NT2/D1 (cell line): Measurements from ENCODE around the gene ZDHHC15.
"Not testable (repeated sequence)": the region's sequence is repeated elsewhere in the genome, so short reads cannot be mapped to it uniquely, and the experiment has no call there.

ENCODE experiments used
- DNase-seq: peaks from one replicate; pipeline ENCODE4 v3.0.0-alpha.2; 2011; ENCODE audit warnings: low read depth, low spot score
- H3K27me3 ChIP-seq: 2 replicates; pipeline ENCODE4 v1.6.0; 2011; ENCODE audit warnings: mild to moderate bottlenecking; ENCODE audit not compliant: insufficient read length, insufficient read depth
- H3K36me3 ChIP-seq: 2 replicates; pipeline ENCODE4 v1.6.1; 2011; ENCODE audit warnings: mild to moderate bottlenecking, low read length, mixed read lengths; ENCODE audit not compliant: insufficient read depth, insufficient read length
- H3K4me1 ChIP-seq: 2 replicates; pipeline ENCODE4 v1.5.1; 2011; ENCODE audit not compliant: insufficient read depth, insufficient read length
- H3K4me3 ChIP-seq: 2 replicates; pipeline ENCODE4 v1.5.1; 2011; ENCODE audit warnings: low read depth; ENCODE audit not compliant: insufficient read length
- H3K9ac ChIP-seq: 2 replicates; pipeline ENCODE4 v1.6.0; 2011; ENCODE audit warnings: low read depth; ENCODE audit not compliant: insufficient read length
- H3K9me3 ChIP-seq: 2 replicates; pipeline ENCODE4 v1.5.1; 2011; ENCODE audit warnings: mild to moderate bottlenecking, low read length; ENCODE audit not compliant: insufficient read depth
- SUZ12 ChIP-seq: IDR thresholded peaks from 2 replicates; pipeline ENCODE4 v1.6.1; 2011; ENCODE audit not compliant: insufficient read length, insufficient read depth; ENCODE audit errors: extremely low read depth
- YY1 ChIP-seq: IDR thresholded peaks from 2 replicates; pipeline ENCODE4 v1.6.1; 2011; ENCODE audit not compliant: insufficient read length, insufficient read depth
- ZNF274 ChIP-seq: IDR thresholded peaks from 2 replicates; pipeline ENCODE4 v1.6.1; 2011; ENCODE audit warnings: mild to moderate bottlenecking, low read depth, low read length

Gene ZDHHC15

DNA sequence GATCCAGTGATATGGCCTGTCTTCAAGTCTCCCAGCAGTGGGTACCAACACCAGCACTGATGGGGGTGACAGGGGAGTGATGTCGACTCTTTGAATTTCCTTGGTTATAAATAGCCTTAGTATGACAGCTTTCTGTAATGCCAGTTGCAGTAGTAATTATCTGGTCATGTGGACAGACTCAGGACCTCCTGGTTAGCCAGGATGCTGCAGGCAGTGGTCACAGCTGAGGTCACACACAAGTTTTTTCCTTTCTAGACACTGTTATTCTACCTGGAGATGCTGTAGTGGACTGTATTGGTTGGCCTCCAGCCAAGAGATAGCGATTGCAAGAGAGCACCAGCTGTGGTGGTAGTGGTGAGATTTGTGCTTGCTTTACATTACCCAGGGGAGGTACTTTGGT is 185.3 kb downstream of the ZDHHC15 start:
- Histone ChIP-seq H3K9me3 (peaks cover 22% of the 10 kb centered on the region), H3K27me3 (no peaks in the 10 kb centered on the region), H3K9ac (no peak overlapping the region), H3K4me1 (no peaks in the 10 kb centered on the region), H3K36me3 (no peaks in the 10 kb centered on the region), H3K4me3 (no peak overlapping the region)
- DNase-seq: no peak
- TF ChIP-seq YY1: no peak
- TF ChIP-seq ZNF274: no peak
- TF ChIP-seq SUZ12: no peak

GRCh38 chrX:75335127-75335458 is 187.7 kb downstream of the ZDHHC15 start:
- H3K4me3 ChIP-seq: no peak overlapping the region
- TF ChIP-seq SUZ12 (no peak), ZNF274 (no peak), YY1 (no peak)
- H3K9me3 ChIP-seq: peaks cover 32% of the 10 kb centered on the region
- no peaks in the 10 kb centered on the region for H3K4me1 ChIP-seq
- H3K27me3 ChIP-seq: no peaks in the 10 kb centered on the region
- no peaks in the 10 kb centered on the region for H3K36me3 ChIP-seq
- DNase-seq: no peak
- H3K9ac ChIP-seq: no peak overlapping the region

DNA sequence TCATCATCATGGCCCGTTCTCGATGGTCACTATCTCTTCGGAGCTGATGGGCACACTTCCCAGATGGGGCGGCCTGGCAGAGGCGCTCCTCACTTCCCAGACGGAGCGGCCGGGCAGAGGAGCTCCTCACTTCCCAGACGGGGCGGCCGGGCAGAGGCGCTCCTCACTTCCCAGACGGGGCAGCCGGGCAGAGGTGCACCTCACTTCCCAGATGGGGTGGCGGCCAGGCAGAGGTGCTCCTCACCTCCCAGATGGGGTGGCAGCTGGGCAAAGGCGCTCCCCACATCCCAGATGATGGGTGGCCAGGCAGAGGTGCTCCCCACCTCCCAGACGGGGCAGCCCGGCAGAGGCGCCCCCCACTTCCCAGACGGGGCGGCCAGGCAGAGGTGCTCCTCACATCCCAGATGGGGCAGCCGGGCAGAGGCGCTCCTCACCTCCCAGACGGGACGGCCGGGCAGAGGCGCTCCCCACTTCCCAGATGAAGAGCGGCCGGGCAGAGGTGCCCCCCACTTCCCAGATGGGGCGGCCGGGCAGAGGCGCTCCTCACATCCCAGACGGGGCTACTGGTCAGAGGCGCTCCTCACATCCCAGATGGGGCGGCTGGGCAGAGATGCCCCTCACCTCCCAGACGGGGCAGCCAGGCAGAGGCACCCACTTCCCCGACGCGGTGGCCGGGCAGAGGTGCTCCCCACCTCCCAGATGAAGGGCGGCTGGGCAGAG is 188.3 kb downstream of the ZDHHC15 start:
- H3K9ac ChIP-seq, H3K36me3 ChIP-seq, H3K27me3 ChIP-seq, H3K4me1 ChIP-seq, DNase-seq, H3K4me3 ChIP-seq: not testable (repeated sequence)
- H3K9me3 ChIP-seq: peaks cover 32% of the 10 kb centered on the region

DNA sequence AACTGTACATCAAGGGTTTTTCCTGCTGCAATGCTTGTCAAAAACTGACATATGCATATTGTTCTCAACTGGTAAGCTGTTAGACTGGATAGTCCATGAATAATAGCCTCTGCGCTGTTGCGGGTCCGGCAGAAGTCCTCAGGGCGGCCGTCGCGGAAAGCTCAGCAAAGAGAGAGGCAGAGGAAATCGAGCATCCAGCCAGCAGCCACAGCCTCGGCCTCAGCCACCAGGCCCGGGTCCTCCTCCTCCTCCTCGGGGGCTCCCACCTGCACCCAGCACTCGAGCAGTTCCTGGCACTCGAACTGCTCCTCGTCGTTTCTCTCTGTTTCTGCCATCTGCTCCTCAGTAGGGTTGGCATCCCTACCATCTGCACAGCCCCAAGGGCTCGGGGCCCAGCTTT is 195.2 kb downstream of the ZDHHC15 start:
- Histone ChIP-seq H3K4me1 (no peaks in the 10 kb centered on the region), H3K4me3 (no peak overlapping the region), H3K27me3 (no peaks in the 10 kb centered on the region), H3K9me3 (peaks cover 21% of the 10 kb centered on the region), H3K36me3 (peaks cover 17% of the 10 kb centered on the region), H3K9ac (no peak overlapping the region)
- TF ChIP-seq ZNF274 (no peak), SUZ12 (no peak), YY1 (no peak)
- DNase-seq: no peak
